CD14-positive monocyte (primary cell): ENCODE data around the gene PRSS23. TPM values are rescaled to one million over a fixed set of nuclear protein-coding genes. Genes with fewer than 3 reads are reported as not detected.

ENCODE experiments used
- DNase-seq, 3 donors: peaks; one replicate each; pipeline ENCODE4 v3.0.0-alpha.2; 2011 to 2022
- H2AFZ ChIP-seq: 2 replicates; pipeline ENCODE4 v1.6.0; 2012; ENCODE audit warnings: mild to moderate bottlenecking, low read depth, low read length, inconsistent platforms; ENCODE audit not compliant: insufficient read depth, poor library complexity, severe bottlenecking
- H3K27ac ChIP-seq, 2 donors: 1 replicate in 1 of 2; 2 replicates in 1 of 2; pipeline ENCODE4 v1.5.1; 2012 to 2013; ENCODE audit warnings: low read length in 2 of 2, control low read depth in 1 of 2, inconsistent platforms in 1 of 2, low read depth in 1 of 2, mild to moderate bottlenecking in 1 of 2
- H3K27me3 ChIP-seq, 2 donors: one replicate each; pipeline versions ENCODE4 v1.6.0 to v1.6.1; 2011 to 2013; ENCODE audit warnings: low read length in 2 of 2; ENCODE audit not compliant: control insufficient read depth in 2 of 2, insufficient read depth in 2 of 2
- H3K36me3 ChIP-seq, 2 donors: replicated peaks in 1 of 2; 1 replicate in 1 of 2; 2 replicates in 1 of 2; pipeline versions ENCODE4 v1.5.1 to v1.6.1; 2012 to 2013; ENCODE audit warnings: low read length in 2 of 2, control low read depth in 1 of 2, inconsistent platforms in 1 of 2, mild to moderate bottlenecking in 1 of 2; ENCODE audit not compliant: insufficient read depth in 2 of 2, control insufficient read depth in 1 of 2
- H3K4me1 ChIP-seq, 2 donors: 1 replicate in 1 of 2; 2 replicates in 1 of 2; pipeline versions ENCODE4 v1.5.1 to v1.6.1; 2012 to 2013; ENCODE audit warnings: low read length in 2 of 2, control low read depth in 1 of 2, inconsistent platforms in 1 of 2, mild to moderate bottlenecking in 1 of 2, moderate library complexity in 1 of 2; ENCODE audit not compliant: insufficient read depth in 2 of 2, control insufficient read depth in 1 of 2
- H3K4me2 ChIP-seq: replicated peaks from 2 replicates; pipeline ENCODE3; 2012; ENCODE audit warnings: low read length, moderate library complexity, mild to moderate bottlenecking; ENCODE audit not compliant: poor library complexity, severe bottlenecking; ENCODE audit errors: extremely low read depth
- H3K4me3 ChIP-seq, 3 experiments: fragments of 200-600 bp in 1 of 3; sonication (generic) in 1 of 3; replicated peaks in 1 of 3; 1 replicate in 2 of 3; 2 replicates in 1 of 3; pipeline ENCODE4 v1.5.1; 2011 to 2013; ENCODE audit warnings: low read length in 3 of 3, mild to moderate bottlenecking in 3 of 3, control low read depth in 2 of 3, low read depth in 2 of 3, inconsistent platforms in 1 of 3, moderate library complexity in 1 of 3
- H3K79me2 ChIP-seq: 2 replicates; pipeline ENCODE4 v1.6.0; 2012; ENCODE audit warnings: mild to moderate bottlenecking, control low read depth, inconsistent platforms, low read length, moderate library complexity; ENCODE audit not compliant: insufficient read depth
- H3K9ac ChIP-seq: 2 replicates; pipeline ENCODE4 v1.6.0; 2017; ENCODE audit warnings: low read length, mild to moderate bottlenecking; ENCODE audit not compliant: insufficient read depth, poor library complexity, severe bottlenecking
- H3K9me3 ChIP-seq, 2 donors: replicated peaks in 1 of 2; 1 replicate in 1 of 2; 2 replicates in 1 of 2; pipeline versions ENCODE4 v1.5.1 to v1.6.1; 2012 to 2013; ENCODE audit warnings: low read length in 2 of 2, control low read depth in 1 of 2; ENCODE audit not compliant: control insufficient read depth in 1 of 2, insufficient read depth in 1 of 2
- H4K20me1 ChIP-seq: 2 replicates; pipeline ENCODE4 v1.6.0; 2012; ENCODE audit warnings: mild to moderate bottlenecking, low read length, control low read depth, moderate library complexity; ENCODE audit not compliant: insufficient read depth
- H3K27ac Mint-ChIP-seq, 7 donors: one replicate each; pipeline ENCODE4 v1.8.0; 2020; ENCODE audit warnings: mild to moderate bottlenecking in 7 of 7, mixed read lengths in 7 of 7, moderate library complexity in 6 of 7, inconsistent platforms in 2 of 7
- H3K27me3 Mint-ChIP-seq, 3 donors: one replicate each; pipeline ENCODE4 v1.8.0; 2021 to 2022; ENCODE audit warnings: low read depth in 3 of 3, mild to moderate bottlenecking in 3 of 3, mixed read lengths in 3 of 3, moderate library complexity in 3 of 3, inconsistent platforms in 1 of 3
- H3K36me3 Mint-ChIP-seq, 2 donors: one replicate each; pipeline ENCODE4 v1.8.0; 2020; ENCODE audit warnings: mixed read lengths in 2 of 2, inconsistent platforms in 1 of 2, mild to moderate bottlenecking in 1 of 2
- H3K4me1 Mint-ChIP-seq: one replicate; pipeline ENCODE4 v1.8.0; 2020; ENCODE audit warnings: mild to moderate bottlenecking, mixed read lengths
- H3K4me3 Mint-ChIP-seq, 2 donors: one replicate each; pipeline ENCODE4 v1.8.0; 2020; ENCODE audit warnings: mild to moderate bottlenecking in 2 of 2, mixed read lengths in 2 of 2, moderate library complexity in 1 of 2
- H3K9me3 Mint-ChIP-seq, 7 donors: one replicate each; pipeline ENCODE4 v1.8.0; 2020 to 2022; ENCODE audit warnings: mixed read lengths in 7 of 7, mild to moderate bottlenecking in 6 of 7, moderate library complexity in 6 of 7, inconsistent platforms in 2 of 7
- CTCF ChIP-seq: fragments of 200-600 bp; IDR thresholded peaks from one replicate; pipeline ENCODE4 v1.8.0; 2022; ENCODE audit warnings: antibody characterized with exemption, mild to moderate bottlenecking
- WGBS: methylation state at CpG from one replicate; pipeline ENCODE4 v1.1.5; 2013; ENCODE audit warnings: missing lambda C conversion rate; ENCODE audit not compliant: insufficient coverage; 5-methylcytosine and 5-hydroxymethylcytosine counted together
- intact Hi-C, 2 donors: fragments of 100-400 bp; cut with micrococcal nuclease; formaldehyde crosslinking; loops; one replicate each; pipeline versions ENCODE4 v1.15.0 to v1.15.1; 2023
- polyA plus RNA-seq, 3 donors: library from polyadenylated mRNA; depleted of rRNA in 1 of 3; unstranded in 2 of 3; stranded (reverse) in 1 of 3; fragments of 300-500 nt in 2 of 3; fragments of >200 nt in 1 of 3; fragmentation: Illumina TruSeq in 2 of 3; gene quantifications; 1 replicate in 2 of 3; 2 replicates in 1 of 3; pipeline ENCODE4 v1.2.3, GENCODE V29; 2012 to 2021

The PRSS23 gene
- polyA plus RNA-seq, 3 donors = 0.08 to 0.19 TPM; not detected in 1

GRCh38 chr11:86849679-86850078 lies 49.3 kb downstream of the PRSS23 start:
- Mint-ChIP-seq H3K9me3 (no peaks in the 10 kb centered on the region), H3K36me3 (no peaks in the 10 kb centered on the region), H3K27ac (no peak overlapping the region), H3K27me3 (no peaks in the 10 kb centered on the region), H3K4me1 (no peaks in the 10 kb centered on the region), H3K4me3 (no peak overlapping the region)
- 71% methylated on average over 1 of the region's 2 CpGs for WGBS
- intact Hi-C loops = no loop called here
- Histone ChIP-seq H3K4me2 (no peak overlapping the region), H3K9ac (no peak overlapping the region), H3K4me3 (no peak overlapping the region), H3K4me1 (no peaks in the 10 kb centered on the region), H3K36me3 (no peaks in the 10 kb centered on the region), H3K79me2 (no peaks in the 10 kb centered on the region), H3K27ac (no peak overlapping the region), H2AFZ (no peak overlapping the region), H3K27me3 (no peaks in the 10 kb centered on the region), H3K9me3 (no peaks in the 10 kb centered on the region), H4K20me1 (no peaks in the 10 kb centered on the region)
- TF ChIP-seq CTCF = no peak
- no peak for DNase-seq

Other genes with a start within 250 kb of the PRSS23 start
- 1 to 10 TPM in 1 of 3 donors, under 1 TPM in 2; 0.31 to 3.0 (median 0.42) TPM for gene ME3, start 127.9 kb upstream of the PRSS23 start, polyA plus RNA-seq
- under 1 TPM in 1 of 3 donors, not detected in 2; 0.05 TPM for gene FZD4, start 154.9 kb downstream of the PRSS23 start, polyA plus RNA-seq
- 1 to 10 TPM; 2.7 to 8.4 (median 5.9) TPM for gene TMEM135, start 237.4 kb downstream of the PRSS23 start, polyA plus RNA-seq